ENCODE results near the gene NSMCE1. TPM values are rescaled to one million over a fixed set of nuclear protein-coding genes. Genes with fewer than 3 reads are reported as not detected.

NSMCE1 gene
- total RNA-seq, 1 experiment from 2014 or later: 19.3 TPM

- peaks cover 4 to 12% (median 8%) of the 10 kb centered on the region in 3 experiments; a peak in 6 of 7 replicates for H3K36me3 Mint-ChIP-seq (ENCODE audit: insufficient read depth in 1 of 3, low read depth in 3 of 3)
- Histone ChIP-seq H4K5ac (ENCODE audit: insufficient read length, low read depth, low read length) (no peak overlapping the region), H2BK15ac (ENCODE audit: low read depth, low read length) (no peak overlapping the region), H4K91ac (ENCODE audit: insufficient read length, low read depth, low read length) (no peak overlapping the region), H2BK12ac (ENCODE audit: insufficient read length, low read depth, low read length) (no peak overlapping the region), H3K9ac (ENCODE audit: extremely low read depth, insufficient read length, low read length) (no peak overlapping the region), H3K23me2 (ENCODE audit: insufficient read length, low read depth, low read length, poor library complexity, severe bottlenecking) (no peaks in the 10 kb centered on the region), H2AFZ (ENCODE audit: low read length) (no peak overlapping the region), H4K8ac (replicated peaks; ENCODE audit: insufficient read length, low read depth, low read length) (no peak overlapping the region), H3T11ph (ENCODE audit: low read length) (no peak overlapping the region), H3K4ac (ENCODE audit: low read depth, low read length) (no peak overlapping the region), H3K79me2 (ENCODE audit: insufficient read depth, low read length) (no peaks in the 10 kb centered on the region), H2BK20ac (ENCODE audit: low read depth, low read length, poor library complexity, severe bottlenecking) (no peak overlapping the region), H2AK5ac (ENCODE audit: insufficient read length, low read length) (no peak overlapping the region), H3K27ac (ENCODE audit: insufficient read length, low read depth, low read length) (no peak overlapping the region), H3K56ac (ENCODE audit: insufficient read length, low read depth, low read length) (no peak overlapping the region), H3K4me1 (ENCODE audit: insufficient read depth, low read length) (0 out of 2 replicates have a peak, but pooled peaks cover 2% of the 10 kb centered on the region), H2BK120ac (ENCODE audit: low read depth, low read length, poor library complexity, severe bottlenecking) (no peak overlapping the region), H3K23ac (ENCODE audit: insufficient read length, low read depth, low read length) (no peak overlapping the region), H3K18ac (ENCODE audit: insufficient read length, low read depth, low read length) (no peak overlapping the region), H3K9me3 (ENCODE audit: control insufficient read depth, low read depth, low read length) (no peaks in the 10 kb centered on the region), H3K14ac (ENCODE audit: insufficient read depth, low read length) (no peak overlapping the region), H4K20me1 (ENCODE audit: control insufficient read depth, insufficient read depth, insufficient read length) (no peaks in the 10 kb centered on the region), H2BK5ac (ENCODE audit: insufficient read length, low read length) (no peak overlapping the region), H3K4me2 (ENCODE audit: insufficient read depth, insufficient read length, low read length) (no peak overlapping the region), H3K27me3 (ENCODE audit: insufficient read depth, low read length) (no peaks in the 10 kb centered on the region), H3K79me1 (ENCODE audit: insufficient read depth, low read depth, low read length, poor library complexity, severe bottlenecking) (no peaks in the 10 kb centered on the region)
- WGBS (ENCODE audit: extremely low coverage, insufficient read length, low lambda C conversion rate): no CpG with 5 or more reads among the region's 9 CpGs
- H3K27ac Mint-ChIP-seq: no peak overlapping the region
- H3K4me1 Mint-ChIP-seq: peaks cover 6% of the 10 kb centered on the region in 2 experiments
- H3K4me3 Mint-ChIP-seq: no peak overlapping the region
- no peak for DNase-seq
- H3K9me3 Mint-ChIP-seq: no peaks in the 10 kb centered on the region
- H3K27me3 Mint-ChIP-seq (ENCODE audit: low read depth): no peaks in the 10 kb centered on the region
- TF ChIP-seq CTCF (conservative IDR thresholded peaks at IDR 0.05): no peak
Measured at GRCh38 chr16:27220120-27220519, 48.5 kb downstream of the NSMCE1 start.

Measured in H9 (cell line).